CMK (cell line): ENCODE results near the gene VWA8.

Experiments
- DNase-seq: peaks from one replicate; pipeline ENCODE4 v3.0.0-alpha.2; 2010; ENCODE audit warnings: low read depth

The VWA8 gene

GRCh38 chr13:41614671-41615527, 346.0 kb downstream of the VWA8 start:
- no peak for DNase-seq

GRCh38 chr13:41613984-41614661, 346.8 kb downstream of the VWA8 start:
- DNase-seq = no peak

- no peak for DNase-seq
These were observed 347.4 kb downstream of the VWA8 start for GRCh38 chr13:41613471-41613870.

GRCh38 chr13:41611385-41611784, 349.5 kb downstream of the VWA8 start:
- DNase-seq = no peak

- no peak for DNase-seq
These were observed 350.5 kb downstream of the VWA8 start for GRCh38 chr13:41610404-41610803.

GRCh38 chr13:41609828-41610227, 351.1 kb downstream of the VWA8 start:
- DNase-seq = no peak

GRCh38 chr13:41608839-41609177, 352.1 kb downstream of the VWA8 start:
- no peak for DNase-seq

GRCh38 chr13:41608111-41608838, 352.6 kb downstream of the VWA8 start:
- DNase-seq = no peak

GRCh38 chr13:41606646-41607045, 354.3 kb downstream of the VWA8 start:
- no peak for DNase-seq

- no peak for DNase-seq
These were observed 355.3 kb downstream of the VWA8 start for GRCh38 chr13:41605319-41606285.

GRCh38 chr13:41603917-41604316, 357.0 kb downstream of the VWA8 start:
- DNase-seq = no peak

- no peak for DNase-seq
These were observed 359.0 kb downstream of the VWA8 start for GRCh38 chr13:41601718-41602445.

GRCh38 chr13:41599619-41600018, 361.3 kb downstream of the VWA8 start:
- DNase-seq = no peak

- no peak for DNase-seq
These were observed 363.4 kb downstream of the VWA8 start for GRCh38 chr13:41597348-41598041.

- no peak for DNase-seq
These were observed 364.7 kb downstream of the VWA8 start for GRCh38 chr13:41596190-41596589.

- DNase-seq = no peak
These were observed 365.6 kb downstream of the VWA8 start for GRCh38 chr13:41595298-41595697.

GRCh38 chr13:41590643-41591042, 370.3 kb downstream of the VWA8 start:
- DNase-seq = no peak

- DNase-seq = no peak
These were observed 370.8 kb downstream of the VWA8 start for GRCh38 chr13:41590122-41590521.

- DNase-seq = no peak
These were observed 371.5 kb downstream of the VWA8 start for GRCh38 chr13:41589434-41589833.

GRCh38 chr13:41588899-41589298, 372.0 kb downstream of the VWA8 start:
- DNase-seq = no peak
